ENCODE data around the gene SNX15. TPM values are rescaled to one million over a fixed set of nuclear protein-coding genes. Genes with fewer than 3 reads are reported as not detected.

SNX15 gene
- total and polyA plus RNA-seq, 10 donors: 10.8 to 21.6 (median 17.1) TPM

- H3K9me3 ChIP-seq: no peaks in the 10 kb centered on the region
- H3K27ac ChIP-seq: peak overlapping the region; percentile 19 to 84 (median 62)
- DNase-seq: peak; percentile 85
- H3K36me3 ChIP-seq: peaks cover 0 to 25% (median 9%) of the 10 kb centered on the region in 6 donors
- TF ChIP-seq POLR2AphosphoS5 (IDR thresholded peaks at IDR 0.05) (peak in 2 of 3 donors; percentile 18 to 45), CTCF (IDR thresholded peaks at IDR 0.05 in 8 of 11, conservative IDR thresholded peaks at IDR 0.05 in 3 of 11) (no peak), POLR2A (IDR thresholded peaks at IDR 0.05) (no peak)
- 14 to 34% (median 21%) methylated on average over 38 to 56 of the region's 56 CpGs for WGBS, 5 donors
- intact Hi-C loops (cut with DNase I; ENCODE audit: low total_unique reads): no loop called here
- H3K27me3 ChIP-seq (replicated peaks in 1 of 7): no peaks in the 10 kb centered on the region
- peaks cover 0 to 59% (median 36%) of the 10 kb centered on the region in 6 donors for H3K4me1 ChIP-seq
- peak overlapping the region; percentile 32 to 75 (median 48) for H3K4me3 ChIP-seq
These were observed 20.6 kb downstream of the SNX15 start for GRCh38 chr11:65047581-65048422.

DNA sequence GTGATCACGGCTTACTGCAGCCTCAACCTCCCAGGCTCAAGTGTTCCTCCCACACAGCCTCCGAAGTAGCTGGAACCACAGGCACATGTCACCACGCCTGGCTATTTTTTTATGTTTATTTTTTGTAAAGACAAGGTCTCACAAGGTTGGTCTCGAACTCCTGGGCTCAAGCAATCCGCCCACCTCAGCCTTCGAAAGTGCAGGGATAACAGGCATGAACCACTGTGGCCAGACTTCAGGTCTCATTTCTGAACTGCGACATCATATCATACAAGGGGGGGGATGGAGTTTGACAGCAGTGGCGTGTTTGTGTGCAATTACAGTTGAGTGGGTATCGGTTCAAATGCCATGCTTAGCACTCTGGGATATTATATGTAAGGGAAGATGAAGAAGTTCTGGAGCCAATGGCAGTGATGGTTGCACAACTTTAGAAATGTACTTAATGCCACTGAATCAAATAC is 24.2 kb downstream of the SNX15 start:
- Histone ChIP-seq H3K27ac (no peak overlapping the region), H3K4me3 (no peak overlapping the region), H3K27me3 (replicated peaks in 1 of 7) (no peaks in the 10 kb centered on the region), H3K36me3 (no peaks in the 10 kb centered on the region), H3K4me1 (peaks cover 3 to 36% (median 25%) of the 10 kb centered on the region in 6 donors), H3K9me3 (no peaks in the 10 kb centered on the region)
- intact Hi-C loops (cut with DNase I; ENCODE audit: low total_unique reads): no loop called here
- TF ChIP-seq CTCF (IDR thresholded peaks at IDR 0.05 in 8 of 11, conservative IDR thresholded peaks at IDR 0.05 in 3 of 11): no peak
- no peak for TF ChIP-seq POLR2AphosphoS5 (IDR thresholded peaks at IDR 0.05)
- TF ChIP-seq POLR2A (IDR thresholded peaks at IDR 0.05): no peak
- 80 to 85% (median 82%) methylated on average over 9 of the region's 9 CpGs for WGBS, 5 donors
- DNase-seq: no peak

- DNase-seq: no peak
- 8 to 25% (median 17%) methylated on average over 8 of the region's 8 CpGs for WGBS, 5 donors
These were observed 26.7 kb downstream of the SNX15 start for GRCh38 chr11:65053827-65054508.

More at GRCh38 chr11:65053827-65054508, 26.7 kb downstream of the SNX15 start:
- Histone ChIP-seq H3K27me3 (replicated peaks in 1 of 7) (no peaks in the 10 kb centered on the region), H3K4me1 (peaks cover 0 to 13% (median 6%) of the 10 kb centered on the region in 6 donors), H3K4me3 (no peak overlapping the region), H3K27ac (no peak overlapping the region), H3K9me3 (no peaks in the 10 kb centered on the region), H3K36me3 (no peaks in the 10 kb centered on the region)
- intact Hi-C loops (cut with DNase I; ENCODE audit: low total_unique reads): no loop called here
- TF ChIP-seq POLR2A (IDR thresholded peaks at IDR 0.05) (no peak), CTCF (IDR thresholded peaks at IDR 0.05 in 8 of 11, conservative IDR thresholded peaks at IDR 0.05 in 3 of 11) (no peak), POLR2AphosphoS5 (IDR thresholded peaks at IDR 0.05) (no peak)
